ENCODE measurements around the gene PTPRN2.
"Not testable (repeated sequence)": the region's sequence is repeated elsewhere in the genome, so short reads cannot be mapped to it uniquely, and the experiment has no call there.

PTPRN2 gene

DNA sequence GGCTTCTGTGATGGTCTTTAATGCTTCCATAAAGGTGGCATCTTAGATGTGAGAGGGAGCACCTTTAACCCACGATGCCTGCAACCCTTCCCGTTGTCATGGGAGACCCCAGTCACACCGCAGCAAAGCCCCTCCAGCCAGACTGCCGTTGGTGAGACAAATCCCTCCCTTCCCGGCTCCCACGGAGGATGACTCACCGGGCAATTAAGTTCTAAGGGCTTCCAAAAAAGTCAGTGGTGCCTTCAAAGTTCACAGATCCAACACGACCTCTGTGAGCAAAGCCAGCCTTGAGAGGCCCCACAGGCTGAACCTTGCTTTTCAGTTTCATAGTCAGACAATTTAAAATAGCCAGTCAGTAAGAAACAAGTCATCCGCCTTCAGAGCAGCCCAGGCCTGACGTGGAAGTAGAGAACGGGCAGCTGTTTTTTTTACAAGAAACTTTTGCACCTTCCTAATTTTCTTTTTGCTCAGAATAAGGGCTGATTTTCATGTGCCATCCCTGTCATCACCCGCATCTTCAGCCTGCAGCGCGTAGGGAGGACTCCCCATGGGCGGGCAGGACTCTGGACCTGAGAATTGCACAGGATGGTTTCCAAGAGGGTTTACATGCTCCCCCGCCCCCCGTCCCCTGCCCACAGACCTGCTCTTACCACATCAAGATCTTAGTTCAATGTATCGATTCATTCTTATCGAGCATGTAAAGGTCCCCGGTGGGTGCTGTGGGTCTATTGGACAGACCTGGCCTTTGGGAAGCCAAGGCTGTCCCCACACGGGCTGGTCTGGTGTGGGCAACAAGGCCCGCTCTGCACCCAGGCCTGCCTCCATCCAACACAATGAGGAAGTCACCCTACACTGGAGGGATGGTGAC is 916.9 kb downstream of the PTPRN2 start:
- Histone ChIP-seq H3K4me3 (ENCODE audit: low read length) (no peak overlapping the region), H3K4me1 (ENCODE audit: control insufficient read depth, insufficient read depth, low read length) (no peaks in the 10 kb centered on the region), H3K9ac (ENCODE audit: low read length) (no peak overlapping the region), H3K27ac (ENCODE audit: low read depth, low read length) (no peak overlapping the region), H3K36me3 (ENCODE audit: control insufficient read depth, insufficient read depth, low read length) (no peaks in the 10 kb centered on the region), H3K27me3 (ENCODE audit: control insufficient read depth, insufficient read depth, low read length) (no peaks in the 10 kb centered on the region)

DNA sequence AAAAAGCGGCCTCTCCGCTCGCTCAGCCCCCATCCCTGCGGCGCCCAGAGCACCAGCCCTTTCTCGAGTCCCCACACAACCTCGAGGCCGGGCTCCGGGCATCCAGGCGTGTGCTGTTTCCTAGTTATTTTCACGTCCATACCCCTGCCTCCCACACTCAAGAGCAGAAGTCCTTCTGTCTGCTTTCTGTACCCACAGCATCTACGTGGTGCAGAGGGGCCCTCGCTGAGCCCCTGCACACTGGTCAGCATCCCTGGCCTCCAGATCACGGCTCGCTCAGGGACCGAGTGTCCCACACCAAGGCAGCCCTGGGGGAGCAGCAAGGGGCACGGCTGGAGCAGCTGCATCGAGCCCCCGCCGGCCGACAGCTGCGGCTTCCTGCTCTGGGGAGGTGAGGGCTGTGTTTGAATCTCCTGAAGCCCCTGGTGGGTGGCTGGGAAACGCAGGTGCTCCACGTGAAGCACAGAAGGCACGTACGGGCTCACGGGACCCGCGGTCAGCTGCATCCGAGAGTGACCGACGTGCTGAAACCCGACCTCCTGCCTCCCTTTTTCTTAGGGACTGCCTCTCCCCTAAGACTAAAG is 917.8 kb downstream of the PTPRN2 start:
- Histone ChIP-seq H3K27ac (ENCODE audit: low read depth, low read length) (no peak overlapping the region), H3K4me1 (ENCODE audit: control insufficient read depth, insufficient read depth, low read length) (no peaks in the 10 kb centered on the region)

DNA sequence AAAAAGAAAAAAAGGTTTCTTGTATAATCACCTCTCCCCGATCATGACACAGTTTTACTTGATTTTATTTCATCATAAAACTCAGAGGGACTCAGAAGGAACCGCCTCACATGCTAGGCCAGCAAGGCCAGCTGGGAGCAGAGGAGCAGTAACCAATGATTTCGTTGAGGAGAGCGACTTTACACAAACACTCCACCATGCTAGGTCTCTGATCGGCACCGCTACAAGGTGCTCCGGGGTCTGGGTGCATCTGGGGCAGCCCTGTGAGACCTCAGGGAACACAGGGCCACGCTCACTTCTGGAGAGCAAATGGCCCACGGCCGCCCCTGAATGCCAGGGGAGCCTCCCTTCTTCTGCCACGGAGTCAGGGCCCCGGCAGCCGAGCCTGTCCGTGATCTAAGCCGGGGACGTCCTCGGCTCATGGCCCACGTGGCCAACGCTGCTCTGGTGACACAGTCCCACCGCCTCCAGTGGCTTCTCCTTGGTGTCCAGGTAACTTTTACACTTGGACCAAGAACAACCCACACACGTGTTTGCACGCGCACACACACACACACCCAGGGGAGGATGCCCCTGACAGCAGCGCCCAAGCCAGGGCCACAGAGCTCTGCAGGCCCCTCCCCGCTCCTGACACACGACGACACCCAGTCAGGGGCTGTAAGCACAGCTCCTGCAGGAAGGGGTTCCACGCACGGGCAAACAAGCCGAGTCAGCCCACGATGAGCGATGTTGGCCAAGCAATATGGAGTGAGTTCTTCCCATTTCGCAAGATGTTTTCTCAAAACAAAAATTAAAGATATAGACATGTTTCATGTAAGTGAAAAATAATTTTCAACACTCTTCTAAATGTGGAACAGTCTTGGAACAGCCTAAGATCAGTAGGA is 918.5 kb downstream of the PTPRN2 start:
- no peak overlapping the region for H3K4me3 ChIP-seq (ENCODE audit: low read length)

More for the DNA sequence above, 917.8 kb downstream of the PTPRN2 start:
- no peak overlapping the region for H3K9ac ChIP-seq (ENCODE audit: low read length)
- H3K36me3 ChIP-seq (ENCODE audit: control insufficient read depth, insufficient read depth, low read length): no peaks in the 10 kb centered on the region
- no peak overlapping the region for H3K4me3 ChIP-seq (ENCODE audit: low read length)
- no peaks in the 10 kb centered on the region for H3K27me3 ChIP-seq (ENCODE audit: control insufficient read depth, insufficient read depth, low read length)

DNA sequence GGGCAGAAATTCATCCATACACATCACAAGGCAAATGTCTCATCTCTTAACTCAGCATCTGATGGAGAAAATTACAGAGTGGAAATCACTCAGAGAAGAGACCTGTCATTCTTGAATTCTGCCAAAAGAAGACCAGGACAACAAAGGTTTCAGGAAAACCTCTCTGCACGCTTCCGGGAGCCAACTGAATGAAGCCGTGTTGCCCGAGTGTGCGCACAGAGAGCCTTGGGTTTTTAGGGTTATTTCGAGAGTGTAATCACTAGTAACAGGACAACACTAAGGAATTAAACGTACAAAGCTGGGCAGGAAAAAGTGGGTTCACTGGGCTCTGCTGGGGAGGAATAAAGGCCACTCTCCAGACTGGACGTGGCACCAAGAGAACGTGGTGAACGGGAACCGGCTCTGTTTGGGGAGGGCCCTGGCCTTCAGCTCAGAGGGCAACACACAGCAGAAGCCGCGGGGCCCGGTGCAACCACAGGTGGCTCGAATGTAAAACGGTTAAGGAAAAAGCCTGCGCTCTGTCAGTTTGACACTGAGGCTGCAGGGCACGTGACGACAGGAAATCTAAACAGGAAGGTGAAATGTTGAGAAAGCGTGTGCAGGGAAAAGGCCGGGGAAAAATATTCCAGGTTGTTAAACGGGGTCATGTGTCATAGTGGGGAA is 919.3 kb downstream of the PTPRN2 start:
- no peak overlapping the region for H3K4me3 ChIP-seq (ENCODE audit: low read length)
- no peaks in the 10 kb centered on the region for H3K36me3 ChIP-seq (ENCODE audit: control insufficient read depth, insufficient read depth, low read length)
- no peaks in the 10 kb centered on the region for H3K4me1 ChIP-seq (ENCODE audit: control insufficient read depth, insufficient read depth, low read length)
- H3K9ac ChIP-seq (ENCODE audit: low read length): no peak overlapping the region
- no peaks in the 10 kb centered on the region for H3K27me3 ChIP-seq (ENCODE audit: control insufficient read depth, insufficient read depth, low read length)
- no peak overlapping the region for H3K27ac ChIP-seq (ENCODE audit: low read depth, low read length)

More for the DNA sequence above, 918.5 kb downstream of the PTPRN2 start:
- H3K27ac ChIP-seq (ENCODE audit: low read depth, low read length): peak overlapping the region; percentile 1
- H3K36me3 ChIP-seq (ENCODE audit: control insufficient read depth, insufficient read depth, low read length): no peaks in the 10 kb centered on the region
- no peaks in the 10 kb centered on the region for H3K4me1 ChIP-seq (ENCODE audit: control insufficient read depth, insufficient read depth, low read length)
- H3K9ac ChIP-seq (ENCODE audit: low read length): no peak overlapping the region
- no peaks in the 10 kb centered on the region for H3K27me3 ChIP-seq (ENCODE audit: control insufficient read depth, insufficient read depth, low read length)

DNA sequence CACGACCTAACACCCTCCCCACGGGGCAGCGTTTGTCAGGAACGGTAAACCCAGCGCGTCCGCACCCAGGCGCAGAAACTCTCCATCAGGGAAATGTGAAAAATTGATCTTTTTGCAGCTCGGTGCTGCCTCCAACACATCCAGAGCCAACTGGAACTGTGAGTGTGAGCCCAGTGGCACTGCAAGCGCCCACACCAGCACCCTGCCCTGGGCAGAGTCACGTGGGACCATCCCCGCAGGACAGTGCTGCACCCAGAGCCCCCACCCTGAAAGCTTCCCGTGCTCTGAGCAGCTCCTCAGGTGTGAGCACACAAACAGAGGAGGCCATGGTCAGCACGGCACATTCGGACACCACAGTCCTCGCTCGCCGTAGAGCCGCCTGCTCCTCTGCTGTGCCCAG is 919.9 kb downstream of the PTPRN2 start:
- H3K27ac ChIP-seq (ENCODE audit: low read depth, low read length): no peak overlapping the region
- H3K27me3 ChIP-seq (ENCODE audit: control insufficient read depth, insufficient read depth, low read length): no peaks in the 10 kb centered on the region
- no peaks in the 10 kb centered on the region for H3K36me3 ChIP-seq (ENCODE audit: control insufficient read depth, insufficient read depth, low read length)
- no peak overlapping the region for H3K9ac ChIP-seq (ENCODE audit: low read length)
- no peaks in the 10 kb centered on the region for H3K4me1 ChIP-seq (ENCODE audit: control insufficient read depth, insufficient read depth, low read length)
- no peak overlapping the region for H3K4me3 ChIP-seq (ENCODE audit: low read length)

DNA sequence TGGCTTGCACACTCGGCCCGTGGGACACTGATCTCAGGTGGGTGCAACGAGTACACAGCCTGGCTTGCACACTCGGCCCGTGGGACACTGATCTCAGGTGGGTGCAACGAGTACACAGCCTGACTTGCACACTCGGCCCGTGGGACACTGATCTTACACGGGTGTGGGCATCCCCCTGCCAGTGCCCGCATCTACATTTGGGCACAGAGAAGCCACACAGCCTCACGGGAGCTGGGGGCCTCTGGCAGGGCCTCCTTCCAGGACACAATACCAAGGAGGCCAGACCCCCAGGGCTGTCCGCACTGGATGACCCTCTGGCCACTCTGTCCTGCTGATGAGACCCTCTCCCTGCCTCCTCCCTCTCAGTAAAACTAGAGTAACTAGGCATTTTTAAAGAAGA is 920.4 kb downstream of the PTPRN2 start:
- H3K9ac ChIP-seq (ENCODE audit: low read length): no peak overlapping the region
- no peaks in the 10 kb centered on the region for H3K4me1 ChIP-seq (ENCODE audit: control insufficient read depth, insufficient read depth, low read length)
- H3K27ac ChIP-seq (ENCODE audit: low read depth, low read length): no peak overlapping the region
- no peak overlapping the region for H3K4me3 ChIP-seq (ENCODE audit: low read length)
- no peaks in the 10 kb centered on the region for H3K36me3 ChIP-seq (ENCODE audit: control insufficient read depth, insufficient read depth, low read length)
- H3K27me3 ChIP-seq (ENCODE audit: control insufficient read depth, insufficient read depth, low read length): no peaks in the 10 kb centered on the region

DNA sequence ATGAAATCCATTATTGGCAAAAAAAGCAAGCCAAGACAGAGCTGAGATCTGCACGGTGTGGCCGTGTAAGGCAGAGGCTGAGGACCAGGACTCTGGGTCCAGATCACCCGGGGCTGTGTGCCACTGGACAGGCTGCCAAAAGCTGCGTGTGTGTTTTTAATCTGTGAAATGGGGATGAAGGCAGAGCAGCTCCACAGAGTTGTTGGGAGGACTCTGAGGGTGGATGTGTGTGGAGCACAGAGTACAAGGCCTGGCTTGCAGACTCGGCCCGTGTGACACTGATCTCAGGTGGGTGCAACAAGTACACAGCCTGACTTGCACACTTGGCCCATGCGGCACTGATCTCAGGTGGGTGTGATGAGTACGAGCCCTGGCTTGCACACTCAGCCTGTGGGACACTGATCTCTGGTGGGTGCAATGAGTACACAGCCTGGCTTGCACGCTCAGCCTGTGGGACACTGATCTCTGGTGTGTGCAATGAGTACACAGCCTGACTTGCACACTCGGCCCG is 921.0 kb downstream of the PTPRN2 start:
- no peak overlapping the region for H3K27ac ChIP-seq (ENCODE audit: low read depth, low read length)
- no peak overlapping the region for H3K9ac ChIP-seq (ENCODE audit: low read length)
- no peaks in the 10 kb centered on the region for H3K36me3 ChIP-seq (ENCODE audit: control insufficient read depth, insufficient read depth, low read length)
- no peaks in the 10 kb centered on the region for H3K27me3 ChIP-seq (ENCODE audit: control insufficient read depth, insufficient read depth, low read length)
- no peak overlapping the region for H3K4me3 ChIP-seq (ENCODE audit: low read length)
- H3K4me1 ChIP-seq (ENCODE audit: control insufficient read depth, insufficient read depth, low read length): no peaks in the 10 kb centered on the region

DNA sequence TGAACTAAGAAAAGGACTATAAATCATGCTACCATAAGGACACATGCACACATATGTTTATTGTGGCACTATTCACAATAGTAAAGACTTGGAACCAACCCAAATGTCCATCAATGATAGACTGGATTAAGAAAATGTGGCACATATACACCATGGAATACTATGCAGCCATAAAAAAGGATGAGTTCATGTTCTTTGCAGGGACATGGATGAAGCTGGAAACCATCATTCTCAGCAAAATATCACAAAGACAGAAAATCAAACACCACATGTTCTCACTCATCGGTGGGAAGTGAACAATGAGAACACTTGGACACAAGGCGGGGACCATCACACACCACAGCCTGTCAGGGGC is 922.0 kb downstream of the PTPRN2 start:
- H3K36me3 ChIP-seq (ENCODE audit: control insufficient read depth, insufficient read depth, low read length); H3K27me3 ChIP-seq (ENCODE audit: control insufficient read depth, insufficient read depth, low read length); H3K4me1 ChIP-seq (ENCODE audit: control insufficient read depth, insufficient read depth, low read length); H3K4me3 ChIP-seq (ENCODE audit: low read length); H3K9ac ChIP-seq (ENCODE audit: low read length); H3K27ac ChIP-seq (ENCODE audit: low read depth, low read length): not testable (repeated sequence)

DNA sequence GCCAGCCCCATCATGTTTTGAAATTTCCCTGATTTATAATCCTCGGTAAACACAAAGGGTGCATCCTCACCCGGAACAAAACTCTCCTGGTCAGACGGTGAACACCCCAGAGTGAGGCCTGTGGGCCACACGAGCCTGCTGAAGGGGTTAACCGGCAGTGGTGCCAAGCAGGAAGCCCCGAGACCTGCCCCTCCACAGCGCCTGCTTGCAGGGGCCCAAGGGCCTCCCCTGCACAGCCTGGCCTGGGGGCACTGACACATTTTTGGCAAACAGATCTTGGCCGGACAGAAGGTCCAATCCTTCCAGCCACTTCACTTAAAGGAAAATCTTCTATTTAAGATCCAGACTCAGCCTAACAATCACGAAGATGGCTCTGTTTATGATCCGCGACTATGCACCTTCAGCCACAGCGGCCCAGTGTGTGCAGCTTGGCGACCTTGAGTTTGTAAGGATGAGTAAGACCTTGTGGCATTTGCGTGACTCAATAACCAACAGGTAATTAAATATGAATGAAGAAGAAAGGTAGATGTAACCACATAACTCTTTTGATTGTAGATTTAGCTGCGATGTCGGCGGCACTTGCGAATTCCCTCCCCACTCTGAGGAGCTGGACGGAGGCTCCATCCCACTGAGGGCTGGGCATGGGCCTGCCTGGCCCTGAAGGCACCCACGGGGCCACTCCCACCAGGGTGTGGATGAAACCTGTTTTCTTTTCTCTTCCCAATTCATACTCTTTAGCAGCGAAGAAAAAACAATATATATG is 922.6 kb downstream of the PTPRN2 start:
- no peaks in the 10 kb centered on the region for H3K4me1 ChIP-seq (ENCODE audit: control insufficient read depth, insufficient read depth, low read length)
- H3K9ac ChIP-seq (ENCODE audit: low read length): no peak overlapping the region
- H3K36me3 ChIP-seq (ENCODE audit: control insufficient read depth, insufficient read depth, low read length): no peaks in the 10 kb centered on the region
- no peak overlapping the region for H3K4me3 ChIP-seq (ENCODE audit: low read length)
- no peaks in the 10 kb centered on the region for H3K27me3 ChIP-seq (ENCODE audit: control insufficient read depth, insufficient read depth, low read length)
- H3K27ac ChIP-seq (ENCODE audit: low read depth, low read length): no peak overlapping the region

DNA sequence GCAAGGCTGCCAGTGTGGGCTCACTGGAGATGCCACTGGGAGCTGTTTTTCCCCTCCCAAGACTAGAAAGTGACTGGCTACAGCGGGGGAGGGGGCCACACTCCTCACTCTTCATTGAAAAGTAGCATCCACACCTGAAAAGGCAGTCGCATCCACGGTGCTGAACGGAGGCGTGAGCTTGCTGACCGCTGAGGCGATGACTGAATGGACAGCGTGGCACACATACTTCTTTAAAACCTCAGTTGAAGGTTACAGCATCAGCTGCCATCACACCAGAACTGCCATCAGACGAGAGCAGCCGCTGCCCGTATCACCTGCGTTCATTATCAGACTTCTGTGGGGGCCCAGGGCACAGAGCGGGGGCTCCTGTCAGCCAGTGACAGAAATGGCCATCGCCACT is 923.6 kb downstream of the PTPRN2 start:
- H3K27me3 ChIP-seq (ENCODE audit: control insufficient read depth, insufficient read depth, low read length): no peaks in the 10 kb centered on the region
- no peak overlapping the region for H3K27ac ChIP-seq (ENCODE audit: low read depth, low read length)
- H3K4me3 ChIP-seq (ENCODE audit: low read length): no peak overlapping the region
- no peak overlapping the region for H3K9ac ChIP-seq (ENCODE audit: low read length)
- no peaks in the 10 kb centered on the region for H3K36me3 ChIP-seq (ENCODE audit: control insufficient read depth, insufficient read depth, low read length)
- no peaks in the 10 kb centered on the region for H3K4me1 ChIP-seq (ENCODE audit: control insufficient read depth, insufficient read depth, low read length)

DNA sequence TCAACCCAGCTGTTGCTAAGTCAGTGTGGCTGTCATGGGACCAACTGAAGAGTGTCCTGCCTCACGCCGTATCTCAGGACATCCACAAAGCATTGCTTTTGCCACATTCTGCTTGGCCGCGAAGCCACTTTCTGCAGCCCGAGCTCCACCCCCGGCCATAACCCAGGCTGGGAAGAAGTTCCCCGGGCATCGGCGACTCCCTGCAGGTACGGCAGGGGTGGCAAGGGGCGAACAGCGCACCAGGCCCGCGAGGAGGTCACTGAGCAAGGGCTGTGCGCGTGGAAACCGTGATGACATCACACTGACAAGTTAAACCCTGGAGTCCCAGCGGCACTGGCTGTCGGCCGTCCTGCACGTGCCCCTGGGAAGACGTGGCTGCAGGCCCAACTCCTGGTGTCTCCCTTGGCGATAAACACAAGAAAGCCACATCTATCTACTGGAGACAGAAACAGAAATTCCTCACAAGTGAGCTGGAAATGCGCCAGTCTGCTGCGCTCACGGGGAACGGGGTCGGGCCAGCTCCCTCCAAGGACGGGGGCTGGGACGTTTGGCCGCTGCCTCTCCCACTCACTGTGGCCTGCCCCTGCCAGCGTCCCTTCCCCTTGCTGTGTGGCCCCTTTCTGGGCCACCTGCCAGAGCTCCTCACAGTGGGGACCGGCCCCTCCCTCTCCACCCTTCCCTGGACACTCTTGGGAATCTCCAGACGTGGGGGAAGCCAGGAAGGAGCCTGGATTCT is 924.5 kb downstream of the PTPRN2 start:
- no peak overlapping the region for H3K9ac ChIP-seq (ENCODE audit: low read length)
- H3K36me3 ChIP-seq (ENCODE audit: control insufficient read depth, insufficient read depth, low read length): no peaks in the 10 kb centered on the region
- no peaks in the 10 kb centered on the region for H3K27me3 ChIP-seq (ENCODE audit: control insufficient read depth, insufficient read depth, low read length)
- no peaks in the 10 kb centered on the region for H3K4me1 ChIP-seq (ENCODE audit: control insufficient read depth, insufficient read depth, low read length)
- no peak overlapping the region for H3K27ac ChIP-seq (ENCODE audit: low read depth, low read length)
- H3K4me3 ChIP-seq (ENCODE audit: low read length): no peak overlapping the region
